WERI-Rb-1 (cell line): ENCODE measurements around the gene GFOD1.
A peak's percentile ranks its signal among the peaks of the same experiment; 100 is the strongest.

ENCODE experiments used
- DNase-seq: peaks from one replicate; pipeline ENCODE4 v3.0.0-alpha.2; 2020
- H3K27ac ChIP-seq: fragments of 250-450 bp; sonication (Bioruptor Pico); 2 replicates; pipeline ENCODE4 v1.5.1; 2020; ENCODE audit warnings: mild to moderate bottlenecking, moderate library complexity
- H3K27me3 ChIP-seq: fragments of 250-450 bp; sonication (Bioruptor Pico); 2 replicates; pipeline ENCODE4 v1.5.1; 2021; ENCODE audit warnings: mild to moderate bottlenecking, low read depth, moderate library complexity; ENCODE audit not compliant: insufficient read depth, severe bottlenecking
- H3K36me3 ChIP-seq: fragments of 250-450 bp; sonication (Bioruptor Pico); 2 replicates; pipeline ENCODE4 v1.5.1; 2020; ENCODE audit warnings: mild to moderate bottlenecking, moderate library complexity
- H3K4me3 ChIP-seq: 2 replicates; pipeline ENCODE4 v1.5.1; 2011; ENCODE audit warnings: low read depth, mild to moderate bottlenecking, control low read depth, low read length
- H3K9me3 ChIP-seq: fragments of 250-450 bp; sonication (Bioruptor Pico); 2 replicates; pipeline ENCODE4 v1.5.1; 2021; ENCODE audit warnings: mild to moderate bottlenecking, moderate library complexity; ENCODE audit not compliant: severe bottlenecking
- CTCF ChIP-seq: IDR thresholded peaks from 2 replicates; pipeline ENCODE4 v1.5.1; 2011; ENCODE audit warnings: low read depth, mild to moderate bottlenecking, control low read depth, inconsistent platforms, low read length

The GFOD1 gene

DNA sequence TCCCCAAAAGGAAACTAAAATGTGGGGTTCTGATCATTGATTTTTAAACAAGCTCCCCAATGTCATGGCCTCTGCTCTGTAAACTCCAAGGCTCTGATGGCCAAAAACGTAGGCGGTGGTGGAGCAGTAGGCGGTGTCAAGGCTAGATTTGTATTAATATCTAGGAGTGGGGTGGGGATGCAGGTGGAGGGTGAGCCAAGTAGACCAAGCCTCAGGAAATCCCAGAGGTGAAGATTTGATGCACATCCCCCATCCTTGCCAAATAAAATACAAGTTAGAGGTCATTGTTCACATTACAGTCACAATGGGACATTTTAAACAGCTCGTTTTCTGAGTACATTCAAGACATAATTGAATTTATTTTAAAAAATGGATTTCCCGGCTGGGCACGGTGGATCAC lies 128.1 kb downstream of the GFOD1 start:
- peaks cover 7% of the 10 kb centered on the region for H3K36me3 ChIP-seq
- no peak for TF ChIP-seq CTCF
- no peaks in the 10 kb centered on the region for H3K9me3 ChIP-seq
- no peak overlapping the region for H3K27ac ChIP-seq
- no peaks in the 10 kb centered on the region for H3K27me3 ChIP-seq
- DNase-seq, result no peak
- H3K4me3 ChIP-seq, result no peak overlapping the region

GRCh38 chr6:13358511-13358910 lies 128.9 kb downstream of the GFOD1 start:
- no peaks in the 10 kb centered on the region for H3K27me3 ChIP-seq
- DNase-seq, result no peak
- H3K4me3 ChIP-seq, result no peak overlapping the region
- H3K9me3 ChIP-seq, result no peaks in the 10 kb centered on the region
- TF ChIP-seq CTCF, result peak; percentile 64
- H3K27ac ChIP-seq, result no peak overlapping the region
- H3K36me3 ChIP-seq, result no peaks in the 10 kb centered on the region; the same call in 1 of the 2 replicates

DNA sequence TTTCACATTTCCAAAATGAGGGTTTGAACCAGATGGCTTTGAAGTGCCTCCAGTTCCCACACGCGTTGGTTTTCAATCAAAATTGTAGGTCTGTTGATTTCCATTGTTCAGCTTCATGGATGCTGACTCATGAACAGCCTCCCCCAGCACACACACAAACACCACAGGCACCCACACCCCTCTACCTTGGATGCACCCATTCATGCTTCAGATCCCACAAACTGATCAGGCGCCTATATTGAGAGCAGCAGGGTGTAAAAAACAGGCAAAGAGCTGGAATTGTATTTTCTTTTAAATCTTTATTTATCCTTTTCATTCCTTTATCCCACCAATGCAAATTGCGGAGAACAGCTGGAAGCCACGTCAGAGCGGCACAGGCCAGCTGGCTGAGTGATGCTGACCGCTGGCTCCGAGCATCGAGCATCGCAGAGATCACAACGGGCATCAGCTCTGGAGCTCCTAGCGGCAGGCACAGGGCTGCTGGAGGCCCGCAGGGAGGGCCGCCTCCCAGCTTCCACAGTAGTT lies 129.8 kb downstream of the GFOD1 start:
- Histone ChIP-seq H3K27ac (no peak overlapping the region), H3K36me3 (no peaks in the 10 kb centered on the region; the same call in 1 of the 2 replicates), H3K27me3 (no peaks in the 10 kb centered on the region), H3K9me3 (no peaks in the 10 kb centered on the region), H3K4me3 (no peak overlapping the region)
- no peak for DNase-seq
- no peak for TF ChIP-seq CTCF

GRCh38 chr6:13355999-13356785 lies 131.2 kb downstream of the GFOD1 start:
- no peaks in the 10 kb centered on the region for H3K27me3 ChIP-seq
- no peak for DNase-seq
- no peaks in the 10 kb centered on the region for H3K9me3 ChIP-seq
- H3K36me3 ChIP-seq, result no peaks in the 10 kb centered on the region
- H3K4me3 ChIP-seq, result no peak overlapping the region
- no peak overlapping the region for H3K27ac ChIP-seq
- no peak for TF ChIP-seq CTCF

GRCh38 chr6:13355043-13355945 lies 132.1 kb downstream of the GFOD1 start:
- no peak overlapping the region for H3K27ac ChIP-seq
- DNase-seq, result no peak

More at GRCh38 chr6:13355043-13355945, 132.1 kb downstream of the GFOD1 start:
- TF ChIP-seq CTCF, result no peak
- H3K27me3 ChIP-seq, result no peaks in the 10 kb centered on the region
- H3K4me3 ChIP-seq, result no peak overlapping the region
- H3K36me3 ChIP-seq, result no peaks in the 10 kb centered on the region
- H3K9me3 ChIP-seq, result no peaks in the 10 kb centered on the region
